NCI-H345 treated with DMSO at 0.1 percent for 48 hours (cell line): ENCODE measurements around the gene CLEC4D.
"Not testable (repeated sequence)": the region's sequence is repeated elsewhere in the genome, so short reads cannot be mapped to it uniquely, and the experiment has no call there.

Source experiments
- DNase-seq: peaks from one replicate; lab custom pipeline; 2025; ENCODE audit not compliant: unreplicated experiment; lab: John Stamatoyannopoulos, UW

CLEC4D gene

DNA sequence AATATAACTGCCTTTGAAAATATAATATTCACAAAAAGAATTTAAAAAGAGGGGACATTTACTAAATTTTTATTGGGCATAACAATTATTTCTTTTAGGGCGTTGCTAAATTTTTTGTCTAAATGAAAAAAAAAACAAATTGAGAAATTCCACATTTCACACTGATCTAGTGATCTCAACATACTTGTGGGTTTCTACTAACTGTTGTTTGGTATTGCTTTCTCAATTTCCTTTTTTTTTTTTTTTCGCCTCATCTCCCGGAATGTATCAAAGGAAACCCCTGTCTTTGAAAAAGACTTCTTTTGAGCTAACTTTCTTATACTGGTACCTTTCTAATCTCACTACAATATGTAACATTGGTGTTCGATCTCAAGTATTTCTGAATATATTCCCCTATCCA is at the start of gene CLEC4D:
TSS of gene CLEC4D (plus strand) at position 248 of the 400 bp plus-strand sequence. CDS start 230 bp downstream, outside the sequence.
- no peak for DNase-seq

- DNase-seq = no peak
Observed at GRCh38 chr12:8465301-8465996, 47.9 kb upstream of the CLEC4D start.

- DNase-seq = no peak
Observed at GRCh38 chr12:8466241-8466640, 47.1 kb upstream of the CLEC4D start.

DNA sequence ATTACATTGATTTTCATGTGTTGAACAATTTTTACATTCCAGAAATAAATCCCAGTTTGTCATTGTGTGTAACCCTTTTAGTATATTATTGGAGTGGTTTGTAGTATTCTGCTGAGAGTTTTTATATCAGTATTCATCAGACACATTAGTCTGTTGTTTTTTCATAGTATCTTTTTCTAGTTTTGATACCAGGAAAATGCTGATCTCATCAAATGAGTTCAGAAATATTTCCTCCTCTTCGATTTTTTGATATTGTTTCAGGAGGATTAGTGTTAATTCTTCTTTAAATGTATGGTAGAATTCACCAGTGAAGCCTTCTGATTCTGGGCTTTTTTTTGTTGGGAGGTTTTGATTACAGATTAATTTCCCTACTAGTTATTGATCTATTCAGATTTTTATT is 42.2 kb upstream of the CLEC4D start:
- DNase-seq = no peak

GRCh38 chr12:8475508-8476203 is 37.6 kb upstream of the CLEC4D start:
- DNase-seq = no peak

DNA sequence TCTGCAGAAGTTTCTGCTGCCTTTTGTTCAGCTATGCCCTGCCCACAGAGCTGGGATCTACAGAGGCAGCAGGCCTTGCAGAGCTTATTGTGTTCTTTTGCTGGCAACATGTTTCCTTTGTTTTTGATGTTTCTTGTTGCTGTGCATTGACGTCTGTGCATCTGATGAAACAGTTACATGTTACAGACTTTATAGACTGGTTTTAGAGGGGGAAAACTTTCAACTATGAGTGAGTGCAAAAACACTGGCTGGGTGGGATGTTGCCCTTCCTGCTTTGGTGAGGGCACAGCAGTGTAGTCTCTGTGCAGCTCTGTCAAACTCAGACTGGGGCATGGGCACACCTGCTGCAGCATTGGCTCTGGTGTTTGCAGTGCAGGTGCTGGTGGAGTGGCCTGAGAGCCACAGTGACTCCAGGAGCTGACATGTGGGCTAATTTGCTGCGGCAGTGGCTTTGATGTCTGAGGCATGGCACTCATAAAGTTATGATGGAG is 30.7 kb upstream of the CLEC4D start:
- no peak for DNase-seq

GRCh38 chr12:8483079-8483478 is 30.2 kb upstream of the CLEC4D start:
- DNase-seq = no peak

GRCh38 chr12:8491646-8492530 is 21.4 kb upstream of the CLEC4D start:
- DNase-seq = no peak

DNA sequence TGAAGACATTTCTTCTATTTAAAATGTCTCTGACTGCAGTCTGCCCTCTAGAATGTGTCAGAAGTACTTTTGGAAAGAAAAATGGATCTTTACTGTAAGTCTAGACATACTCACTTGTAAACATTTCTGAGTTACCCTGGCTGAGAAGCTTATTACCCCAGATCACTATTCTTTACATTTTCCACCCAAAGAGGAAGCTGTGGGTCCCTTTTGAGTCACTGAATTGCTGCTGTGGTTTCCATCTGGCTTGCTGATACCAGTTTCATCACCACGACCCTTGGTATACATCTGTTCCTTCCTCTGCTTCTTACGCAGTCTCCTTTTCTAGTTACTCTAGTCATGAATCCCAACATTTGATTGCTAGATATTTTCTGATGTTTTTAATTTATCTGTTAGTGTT is 20.2 kb upstream of the CLEC4D start:
- no peak for DNase-seq

DNA sequence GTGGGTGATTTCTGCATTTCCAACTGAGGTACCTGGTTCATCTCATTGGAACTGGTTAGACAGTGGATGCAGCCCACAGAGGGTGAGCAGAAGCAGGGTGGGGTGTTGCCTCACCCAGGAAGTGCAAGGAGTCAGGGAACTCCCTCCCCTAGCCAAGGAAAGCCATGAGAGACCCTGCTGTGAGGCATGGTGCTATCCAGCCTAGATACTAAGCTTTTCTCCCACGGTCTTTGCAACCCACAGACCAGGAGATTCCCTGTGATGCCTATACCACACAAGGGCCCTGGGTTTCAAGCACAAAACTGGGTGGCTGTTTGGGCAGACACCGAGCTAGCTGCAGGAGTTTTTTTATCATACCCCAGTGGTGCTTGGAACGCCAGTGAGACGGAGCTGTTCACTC is 17.6 kb upstream of the CLEC4D start:
- not testable (repeated sequence) for DNase-seq

GRCh38 chr12:8496074-8496473 is 17.2 kb upstream of the CLEC4D start:
- not testable (repeated sequence) for DNase-seq

DNA sequence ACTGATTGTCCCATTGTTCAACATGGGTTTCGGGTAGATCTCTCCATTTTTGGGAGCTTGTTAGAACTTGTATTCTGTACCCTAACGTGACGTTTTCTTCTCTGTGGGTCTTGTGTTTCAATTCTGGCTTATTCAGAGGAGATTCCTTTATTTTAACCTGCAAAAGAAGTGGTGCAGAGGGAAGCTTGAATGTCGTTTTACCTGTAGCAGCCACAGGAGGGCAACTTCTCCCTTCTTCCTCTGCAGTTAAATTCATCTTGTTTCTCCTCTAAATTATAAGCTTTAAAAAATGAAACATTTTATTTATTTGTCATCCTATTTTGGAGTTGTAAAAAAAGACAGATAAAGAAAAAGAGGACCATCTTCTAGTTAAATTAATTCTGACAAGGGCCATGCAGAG is 13.7 kb upstream of the CLEC4D start:
- no peak for DNase-seq

DNA sequence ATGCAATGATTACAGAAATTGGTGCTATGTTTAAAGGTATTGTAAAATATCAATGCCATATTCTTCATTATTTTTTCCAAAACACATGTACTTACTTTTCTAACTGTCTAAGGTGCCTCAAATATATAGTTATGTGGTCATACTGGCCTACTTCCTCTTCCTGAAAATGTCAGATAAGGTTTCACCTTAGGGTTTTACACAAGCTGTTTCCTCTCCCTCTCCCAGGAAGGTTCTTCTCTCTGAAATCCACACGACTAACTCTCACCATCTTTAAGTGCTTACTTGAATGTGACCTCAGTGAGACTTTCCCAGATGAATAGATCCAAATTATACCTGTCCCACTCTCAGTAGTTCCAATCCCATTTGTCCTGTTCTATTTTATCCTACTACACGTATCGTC is 11.6 kb upstream of the CLEC4D start:
- no peak for DNase-seq

DNA sequence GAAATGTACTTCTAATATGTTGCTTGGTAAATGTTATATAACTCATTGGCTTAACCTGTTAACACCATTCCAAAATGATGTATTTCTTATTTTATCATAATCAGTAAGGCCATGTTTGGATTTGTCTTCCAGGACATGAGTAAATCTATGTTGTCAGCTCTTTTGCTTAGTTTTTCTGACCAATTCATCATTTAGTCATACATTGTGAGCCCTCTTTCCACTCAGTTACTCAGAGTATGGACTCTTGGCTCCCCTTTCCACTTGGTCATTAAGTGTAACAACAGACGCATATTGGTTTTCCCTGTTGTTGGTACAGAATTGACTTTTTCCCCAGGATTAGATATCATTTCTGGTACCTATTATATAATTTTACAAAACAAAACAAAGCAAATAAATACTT is 9.0 kb upstream of the CLEC4D start:
- no peak for DNase-seq

GRCh38 chr12:8507596-8507995 is 5.7 kb upstream of the CLEC4D start:
- no peak for DNase-seq

DNA sequence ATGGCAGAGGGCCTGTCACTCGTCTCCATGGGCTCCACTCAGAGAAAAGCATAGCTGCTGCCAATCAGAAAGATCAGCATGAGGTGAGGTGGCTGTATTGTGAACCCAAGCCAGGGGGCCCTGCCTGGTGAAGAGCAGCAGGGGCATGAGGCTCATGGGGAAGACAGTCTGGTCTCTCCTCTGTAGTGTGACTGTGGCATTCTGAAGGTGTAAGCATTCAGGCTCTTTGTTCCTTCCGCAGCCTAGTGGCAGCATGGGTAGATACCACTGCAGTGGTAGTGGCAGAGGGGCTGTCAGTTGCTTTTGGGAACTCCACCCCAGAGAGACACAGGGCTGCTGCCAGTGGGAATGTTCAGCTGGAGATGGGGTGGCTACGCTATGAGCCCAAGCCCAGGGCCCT is 5.1 kb upstream of the CLEC4D start:
- DNase-seq = no peak

GRCh38 chr12:8508910-8509841 is 4.1 kb upstream of the CLEC4D start:
- DNase-seq = no peak

GRCh38 chr12:8517971-8518370 is 4.7 kb downstream of the CLEC4D start:
- no peak for DNase-seq

DNA sequence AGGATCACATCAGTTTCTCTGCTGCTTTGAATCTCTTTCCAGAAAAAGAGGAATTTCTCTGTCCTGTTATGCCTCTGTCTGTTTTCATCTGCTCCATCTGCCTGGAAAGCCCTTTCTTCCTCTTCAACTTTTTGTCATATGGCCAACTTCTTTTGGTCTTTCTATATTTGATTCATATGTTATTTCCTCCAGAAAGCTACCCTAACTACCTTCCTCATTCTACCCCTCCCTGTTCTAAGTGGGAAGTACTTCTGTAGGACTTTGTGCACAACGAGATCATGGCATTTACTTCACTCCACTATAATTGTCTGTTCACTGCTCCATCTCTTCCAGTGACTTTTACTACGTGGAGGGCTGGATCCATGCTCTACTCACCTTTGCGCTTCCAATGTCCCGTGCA is 5.9 kb downstream of the CLEC4D start:
- DNase-seq = no peak
